Hepatocyte (in vitro differentiated cells): ENCODE results near the gene NR1D1. TPM values are rescaled to one million over a fixed set of nuclear protein-coding genes. Genes with fewer than 3 reads are reported as not detected.

Experiments used
- DNase-seq: peaks from one replicate; pipeline ENCODE4 v3.0.0-alpha.2; 2016; ENCODE audit warnings: low spot score
- H2AFZ ChIP-seq: fragments of 200-600 bp; sonication (generic); 2 replicates; pipeline ENCODE4 v1.6.0; 2016; ENCODE audit warnings: antibody characterized with exemption, mild to moderate bottlenecking
- H3K27ac ChIP-seq: fragments of 200-600 bp; sonication (generic); 2 replicates; pipeline ENCODE4 v1.5.1; 2016; ENCODE audit warnings: mild to moderate bottlenecking
- H3K27me3 ChIP-seq: fragments of 200-600 bp; sonication (generic); 2 replicates; pipeline ENCODE4 v1.6.1; 2016
- H3K36me3 ChIP-seq: fragments of 200-600 bp; sonication (generic); replicated peaks from 2 replicates; pipeline ENCODE4 v1.5.1; 2016; ENCODE audit warnings: low read depth; ENCODE audit not compliant: insufficient read depth
- H3K4me1 ChIP-seq: fragments of 200-600 bp; sonication (generic); 2 replicates; pipeline ENCODE4 v1.5.1; 2016; ENCODE audit warnings: mild to moderate bottlenecking, moderate library complexity; ENCODE audit not compliant: insufficient read depth
- H3K4me2 ChIP-seq: fragments of 200-600 bp; sonication (generic); 2 replicates; pipeline ENCODE4 v1.6.0; 2016
- H3K4me3 ChIP-seq: fragments of 200-600 bp; sonication (generic); 2 replicates; pipeline ENCODE4 v1.5.1; 2016; ENCODE audit warnings: mild to moderate bottlenecking
- H3K79me2 ChIP-seq: fragments of 200-600 bp; sonication (generic); 2 replicates; pipeline ENCODE4 v1.6.0; 2017; ENCODE audit warnings: mild to moderate bottlenecking
- H3K9me2 ChIP-seq: fragments of 200-600 bp; sonication (generic); replicated peaks from 2 replicates; pipeline ENCODE4 v1.6.0; 2017; ENCODE audit warnings: mild to moderate bottlenecking; ENCODE audit not compliant: insufficient read depth
- H3K9me3 ChIP-seq: fragments of 200-600 bp; sonication (generic); 2 replicates; pipeline ENCODE4 v1.5.1; 2016; ENCODE audit warnings: low read depth, mild to moderate bottlenecking
- H4K20me1 ChIP-seq: fragments of 200-600 bp; sonication (generic); 2 replicates; pipeline ENCODE4 v1.6.0; 2016; ENCODE audit warnings: mild to moderate bottlenecking; ENCODE audit not compliant: insufficient read depth, poor library complexity, severe bottlenecking
- EZH2 ChIP-seq: fragments of 200-600 bp; sonication (generic); IDR thresholded peaks from 2 replicates; pipeline ENCODE4 v1.6.1; 2016; ENCODE audit warnings: antibody characterized with exemption, mild to moderate bottlenecking, borderline replicate concordance
- EZH2phosphoT487 ChIP-seq: fragments of 200-600 bp; sonication (generic); IDR thresholded peaks from one replicate; pipeline ENCODE4 v1.6.1; 2018; ENCODE audit warnings: antibody characterized with exemption, mild to moderate bottlenecking, low read depth, moderate library complexity; ENCODE audit not compliant: unreplicated experiment, severe bottlenecking
- WGBS: methylation state at CpG from one replicate; pipeline ENCODE4 v1.1.6; 2016; ENCODE audit warnings: low lambda C conversion rate; ENCODE audit errors: missing lambda C conversion rate; 5-methylcytosine and 5-hydroxymethylcytosine counted together
- polyA plus RNA-seq: library from polyadenylated mRNA; unstranded; fragments of >200 nt; fragmentation: Nextera tagmentation; extraction: Ambion mirVana; gene quantifications from 2 replicates; pipeline ENCODE4 v1.2.1, GENCODE V29; 2016
- total RNA-seq: library from RNA; depleted of rRNA; stranded (reverse); fragments of >200 nt; gene quantifications from 2 replicates; pipeline ENCODE4 v1.2.3, GENCODE V29; 2014
- TF ChIP-seq, protein P1 (sequence below): fragments of 200-600 bp; sonication (generic); IDR thresholded peaks from 2 replicates; pipeline ENCODE4 v1.5.1; 2016; ENCODE audit warnings: antibody characterized with exemption, mild to moderate bottlenecking; ENCODE audit not compliant: poor library complexity

The NR1D1 gene
- total and polyA plus RNA-seq, 2 experiments from 2014 or later, result 3.0 to 7.1 TPM

DNA sequence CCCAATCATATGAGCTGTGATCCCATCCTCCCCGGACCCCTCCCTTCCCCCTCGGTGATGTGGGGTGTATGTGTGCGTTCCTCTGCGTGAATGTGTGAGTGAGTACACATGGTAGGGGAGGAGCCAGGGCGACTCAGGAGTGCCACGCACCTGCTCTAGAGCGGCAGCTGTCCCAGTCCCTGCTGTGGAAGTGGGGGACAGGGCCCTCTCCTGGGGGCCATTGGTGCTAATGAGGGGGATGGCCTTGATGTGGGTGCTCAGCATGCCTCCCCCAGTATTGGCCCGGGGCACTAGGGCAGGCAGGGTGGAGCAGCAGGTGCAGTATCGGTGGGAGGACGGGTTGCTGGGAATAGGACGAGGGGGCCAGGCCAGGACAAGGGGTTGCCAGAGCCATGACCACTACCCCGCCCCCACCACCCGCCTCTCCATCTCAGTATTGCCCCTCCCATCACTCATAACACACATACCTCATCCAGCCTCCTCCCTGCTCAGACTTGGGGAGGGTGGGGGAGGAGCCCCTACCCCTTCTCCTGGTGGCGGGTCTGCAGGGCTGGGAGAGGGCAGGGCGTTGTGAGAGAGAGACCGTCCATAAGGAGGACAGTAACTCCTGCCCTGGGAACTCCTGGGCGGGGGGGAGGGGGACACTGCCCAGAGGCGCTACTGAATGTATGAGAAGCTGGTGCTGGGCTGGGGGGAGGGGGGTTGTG is 8.5 kb downstream of the NR1D1 start:
- H3K4me3 ChIP-seq, result no peak overlapping the region
- TF ChIP-seq, protein P1, sequence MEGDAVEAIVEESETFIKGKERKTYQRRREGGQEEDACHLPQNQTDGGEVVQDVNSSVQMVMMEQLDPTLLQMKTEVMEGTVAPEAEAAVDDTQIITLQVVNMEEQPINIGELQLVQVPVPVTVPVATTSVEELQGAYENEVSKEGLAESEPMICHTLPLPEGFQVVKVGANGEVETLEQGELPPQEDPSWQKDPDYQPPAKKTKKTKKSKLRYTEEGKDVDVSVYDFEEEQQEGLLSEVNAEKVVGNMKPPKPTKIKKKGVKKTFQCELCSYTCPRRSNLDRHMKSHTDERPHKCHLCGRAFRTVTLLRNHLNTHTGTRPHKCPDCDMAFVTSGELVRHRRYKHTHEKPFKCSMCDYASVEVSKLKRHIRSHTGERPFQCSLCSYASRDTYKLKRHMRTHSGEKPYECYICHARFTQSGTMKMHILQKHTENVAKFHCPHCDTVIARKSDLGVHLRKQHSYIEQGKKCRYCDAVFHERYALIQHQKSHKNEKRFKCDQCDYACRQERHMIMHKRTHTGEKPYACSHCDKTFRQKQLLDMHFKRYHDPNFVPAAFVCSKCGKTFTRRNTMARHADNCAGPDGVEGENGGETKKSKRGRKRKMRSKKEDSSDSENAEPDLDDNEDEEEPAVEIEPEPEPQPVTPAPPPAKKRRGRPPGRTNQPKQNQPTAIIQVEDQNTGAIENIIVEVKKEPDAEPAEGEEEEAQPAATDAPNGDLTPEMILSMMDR, result no peak
- no peak for TF ChIP-seq EZH2
- no peak for TF ChIP-seq EZH2phosphoT487
- H3K9me2 ChIP-seq, result no peaks in the 10 kb centered on the region
- DNase-seq, result peak; percentile 40
- 79% methylated on average over 16 of the region's 18 CpGs for WGBS
- H3K27ac ChIP-seq, result no peak overlapping the region
- no peak overlapping the region for H3K4me2 ChIP-seq
- no peaks in the 10 kb centered on the region for H4K20me1 ChIP-seq
- H3K79me2 ChIP-seq, result no peaks in the 10 kb centered on the region
- no peaks in the 10 kb centered on the region for H3K36me3 ChIP-seq
- no peaks in the 10 kb centered on the region for H3K9me3 ChIP-seq
- H2AFZ ChIP-seq, result no peak overlapping the region
- H3K4me1 ChIP-seq, result no peaks in the 10 kb centered on the region
- no peaks in the 10 kb centered on the region for H3K27me3 ChIP-seq

DNA sequence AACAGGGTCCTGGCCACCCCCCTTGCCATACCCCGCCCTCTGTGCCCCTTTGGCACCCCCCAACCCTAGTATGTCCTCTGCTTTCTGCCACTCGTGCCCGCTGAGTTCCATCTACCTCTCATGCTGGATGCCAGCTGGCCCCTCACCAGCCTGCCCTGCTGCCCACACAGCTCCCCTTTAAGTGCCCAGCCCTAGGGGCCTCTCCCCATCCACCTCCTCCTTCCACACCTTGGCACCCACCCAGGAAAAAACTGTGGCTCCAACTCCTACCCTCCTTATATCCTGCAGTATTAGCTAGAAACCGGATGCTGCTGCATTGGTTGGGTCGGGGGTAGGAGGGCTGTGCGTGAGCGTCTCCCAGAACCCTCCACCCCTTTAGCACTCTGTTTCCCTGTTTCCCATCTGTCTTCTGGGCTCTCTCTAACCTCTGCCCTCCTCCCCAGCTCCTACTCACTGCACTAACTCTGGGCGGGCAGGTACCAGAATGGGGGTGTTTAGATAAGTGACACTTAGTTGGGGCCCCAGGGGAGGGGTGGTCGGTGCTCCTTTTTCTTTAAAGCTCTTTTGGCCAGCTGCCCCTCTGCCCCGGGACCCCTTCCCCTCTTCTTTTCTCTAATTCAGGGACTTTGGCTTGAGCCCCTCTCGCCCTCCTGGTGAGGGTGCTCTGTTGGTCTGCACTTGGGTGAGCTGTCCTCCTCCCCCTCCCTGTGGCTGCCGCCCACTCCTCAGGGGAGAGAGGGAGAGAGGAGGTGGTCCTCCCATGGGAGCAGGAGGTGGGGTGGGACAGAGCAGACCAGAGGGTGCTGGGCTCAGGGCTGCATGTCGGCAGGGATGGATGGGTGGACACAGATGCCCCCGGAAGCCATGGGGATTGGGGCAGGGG is 9.9 kb downstream of the NR1D1 start:
- Histone ChIP-seq H4K20me1 (no peaks in the 10 kb centered on the region), H3K9me3 (no peaks in the 10 kb centered on the region), H3K36me3 (no peaks in the 10 kb centered on the region), H3K4me2 (no peak overlapping the region), H3K4me1 (no peaks in the 10 kb centered on the region), H3K4me3 (no peak overlapping the region), H3K79me2 (no peaks in the 10 kb centered on the region), H3K27me3 (no peaks in the 10 kb centered on the region), H2AFZ (no peak overlapping the region), H3K27ac (no peak overlapping the region), H3K9me2 (no peaks in the 10 kb centered on the region)
- no peak for TF ChIP-seq EZH2
- no peak for DNase-seq
- 86% methylated on average over 14 of the region's 14 CpGs for WGBS

DNA sequence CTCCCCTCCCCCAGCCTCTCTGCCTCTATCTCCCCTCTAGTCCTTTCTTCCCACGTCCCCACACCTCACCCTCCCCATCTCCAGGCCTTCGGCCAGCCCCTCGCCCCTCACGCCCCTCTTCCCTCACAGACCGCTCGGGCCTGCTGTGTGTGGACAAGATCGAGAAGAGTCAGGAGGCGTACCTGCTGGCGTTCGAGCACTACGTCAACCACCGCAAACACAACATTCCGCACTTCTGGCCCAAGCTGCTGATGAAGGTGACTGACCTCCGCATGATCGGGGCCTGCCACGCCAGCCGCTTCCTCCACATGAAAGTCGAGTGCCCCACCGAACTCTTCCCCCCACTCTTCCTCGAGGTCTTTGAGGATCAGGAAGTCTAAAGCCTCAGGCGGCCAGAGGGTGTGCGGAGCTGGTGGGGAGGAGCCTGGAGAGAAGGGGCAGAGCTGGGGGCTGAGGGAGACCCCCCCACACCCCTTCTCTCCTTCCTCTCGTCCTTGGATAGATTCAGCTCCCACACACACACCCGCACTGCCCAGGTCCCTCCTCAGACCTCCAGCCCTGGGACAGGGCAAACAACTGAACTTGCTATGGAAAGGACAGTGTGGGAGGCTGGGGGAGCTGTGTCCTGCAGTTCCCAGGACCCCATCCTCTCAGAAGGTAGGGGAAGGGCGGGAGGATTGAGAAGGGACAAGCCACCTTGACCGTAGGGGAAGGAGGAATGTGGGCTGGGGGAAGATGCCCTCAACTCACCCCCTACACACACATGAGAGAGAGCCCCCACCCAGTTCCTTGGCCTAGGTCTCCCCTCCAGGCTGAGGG is 11.1 kb downstream of the NR1D1 start:
- DNase-seq, result no peak
- H3K27ac ChIP-seq, result no peak overlapping the region
- no peaks in the 10 kb centered on the region for H3K9me2 ChIP-seq
- H3K27me3 ChIP-seq, result no peaks in the 10 kb centered on the region
- no peaks in the 10 kb centered on the region for H3K9me3 ChIP-seq
- TF ChIP-seq EZH2, result no peak
- TF ChIP-seq, protein P1, result no peak
- no peak for TF ChIP-seq EZH2phosphoT487
- WGBS, result 89% methylated on average over 21 of the region's 26 CpGs
- H2AFZ ChIP-seq, result no peak overlapping the region
- no peak overlapping the region for H3K4me3 ChIP-seq
- no peaks in the 10 kb centered on the region for H4K20me1 ChIP-seq
- no peaks in the 10 kb centered on the region for H3K4me1 ChIP-seq
- H3K36me3 ChIP-seq, result no peaks in the 10 kb centered on the region
- no peak overlapping the region for H3K4me2 ChIP-seq
- H3K79me2 ChIP-seq, result no peaks in the 10 kb centered on the region
